GM19043 (cell line): ENCODE data around the gene RASA2.
"Not testable (repeated sequence)": the region's sequence is repeated elsewhere in the genome, so short reads cannot be mapped to it uniquely, and the experiment has no call there.

Experiments
- ATAC-seq: cut with Tn5 transposase; IDR thresholded peaks from one replicate; pipeline ENCODE4 v1.9.1; 2021; ENCODE audit warnings: low read depth; ENCODE audit not compliant: unreplicated experiment

The RASA2 gene

GRCh38 chr3:141628334-141628733 is 141.5 kb downstream of the RASA2 start:
- not testable (repeated sequence) for ATAC-seq

GRCh38 chr3:141628868-141629441 is 142.1 kb downstream of the RASA2 start:
- ATAC-seq: not testable (repeated sequence)

GRCh38 chr3:141629976-141630375 is 143.1 kb downstream of the RASA2 start:
- no peak for ATAC-seq

DNA sequence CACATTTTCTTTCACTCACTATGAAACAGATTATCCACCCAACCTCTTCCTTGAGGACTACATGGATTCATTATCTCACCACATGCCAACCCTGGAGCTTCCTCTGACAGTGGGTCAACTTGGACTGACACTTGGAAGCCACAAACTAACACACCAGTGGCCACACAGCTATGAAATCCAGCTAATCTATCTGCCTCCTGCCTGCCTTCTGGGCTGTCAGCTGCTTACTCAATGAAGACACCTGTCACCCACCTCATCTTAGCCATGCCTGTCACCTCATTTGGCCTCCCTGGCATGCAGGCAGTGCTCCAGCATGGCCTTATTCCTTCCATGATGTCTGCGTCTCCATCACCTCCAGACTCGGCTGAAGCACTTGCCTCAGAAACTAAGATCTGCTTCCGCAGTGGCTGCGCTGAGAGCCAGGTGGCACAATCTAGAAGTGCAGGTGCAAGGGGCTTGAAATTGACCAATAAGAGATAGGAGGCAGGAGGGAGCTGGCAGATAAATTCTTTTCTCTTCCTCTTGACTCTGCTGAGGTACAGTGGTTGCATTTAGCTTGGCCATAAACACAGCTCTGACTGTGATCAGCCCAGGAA is 146.1 kb downstream of the RASA2 start:
- no peak for ATAC-seq

GRCh38 chr3:141642215-141642614 is 155.4 kb downstream of the RASA2 start:
- no peak for ATAC-seq

DNA sequence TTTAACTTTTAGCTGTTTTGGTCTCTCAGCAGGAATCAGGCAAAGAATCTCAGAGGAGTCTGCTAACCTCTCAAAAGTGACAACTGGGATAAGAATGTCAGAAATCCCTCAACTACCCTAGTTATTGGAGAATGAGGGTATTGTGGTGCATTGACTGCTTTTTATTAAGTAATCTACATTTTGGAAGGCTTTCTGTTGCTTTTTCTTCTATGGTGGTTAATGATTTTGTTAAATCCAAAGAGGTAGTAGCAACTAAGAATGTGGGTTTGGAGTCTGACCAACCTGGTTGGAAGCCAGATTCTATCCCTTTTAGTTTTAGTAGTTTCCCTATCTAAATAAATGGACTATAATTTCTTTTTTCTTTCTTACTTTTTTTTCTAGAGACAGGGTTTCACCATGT is 156.6 kb downstream of the RASA2 start:
- no peak for ATAC-seq

GRCh38 chr3:141643796-141644195 is 157.0 kb downstream of the RASA2 start:
- no peak for ATAC-seq

GRCh38 chr3:141644931-141645330 is 158.1 kb downstream of the RASA2 start:
- ATAC-seq: peak; percentile 91

- no peak for ATAC-seq
Observed at GRCh38 chr3:141646760-141647561, 160.1 kb downstream of the RASA2 start.

DNA sequence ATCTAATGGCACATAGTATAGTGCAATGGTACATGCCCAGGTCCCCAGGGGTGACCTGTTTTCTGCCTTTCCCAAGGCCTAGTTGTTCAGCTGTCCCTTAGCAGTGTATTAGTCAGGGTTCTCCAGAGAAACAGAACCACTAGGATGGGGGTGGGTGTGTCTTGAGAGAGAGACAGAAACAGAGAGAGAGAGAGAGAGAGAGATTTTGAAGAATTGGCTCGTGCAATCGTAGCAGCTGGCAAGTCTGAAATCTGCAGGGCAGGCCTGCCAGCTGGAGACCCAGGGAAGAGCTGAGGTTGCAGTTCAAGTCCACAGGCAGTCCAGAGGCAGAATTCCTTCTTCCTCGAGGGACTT is 160.7 kb downstream of the RASA2 start:
- ATAC-seq: no peak

- no peak for ATAC-seq
Observed at GRCh38 chr3:141648055-141648910, 161.5 kb downstream of the RASA2 start.

GRCh38 chr3:141649871-141650270 is 163.0 kb downstream of the RASA2 start:
- ATAC-seq: no peak

GRCh38 chr3:141650783-141651182 is 164.0 kb downstream of the RASA2 start:
- ATAC-seq: no peak

GRCh38 chr3:141651409-141651808 is 164.6 kb downstream of the RASA2 start:
- no peak for ATAC-seq

- no peak for ATAC-seq
Observed at GRCh38 chr3:141652349-141652748, 165.5 kb downstream of the RASA2 start.

DNA sequence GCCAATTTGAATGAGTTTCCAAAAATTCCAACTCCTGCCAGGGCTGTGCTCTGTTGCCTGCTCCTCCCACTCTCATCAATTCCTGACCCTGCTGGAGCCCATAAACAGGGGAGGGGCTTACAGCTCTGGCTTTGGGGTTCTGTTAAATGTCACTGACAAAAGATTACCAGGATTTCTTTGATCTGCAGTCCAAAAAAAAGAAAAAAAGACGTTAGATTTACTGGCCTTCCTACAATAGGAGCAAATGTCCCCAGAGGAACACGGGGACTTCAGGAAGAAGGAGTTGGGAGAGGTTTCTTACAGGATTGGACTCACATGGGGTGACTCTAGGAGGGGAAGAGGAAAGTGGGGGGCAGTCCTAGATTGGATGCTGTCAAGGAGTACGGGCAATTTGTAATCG is 167.0 kb downstream of the RASA2 start:
- no peak for ATAC-seq

GRCh38 chr3:141655801-141656200 is 169.0 kb downstream of the RASA2 start:
- ATAC-seq: no peak

DNA sequence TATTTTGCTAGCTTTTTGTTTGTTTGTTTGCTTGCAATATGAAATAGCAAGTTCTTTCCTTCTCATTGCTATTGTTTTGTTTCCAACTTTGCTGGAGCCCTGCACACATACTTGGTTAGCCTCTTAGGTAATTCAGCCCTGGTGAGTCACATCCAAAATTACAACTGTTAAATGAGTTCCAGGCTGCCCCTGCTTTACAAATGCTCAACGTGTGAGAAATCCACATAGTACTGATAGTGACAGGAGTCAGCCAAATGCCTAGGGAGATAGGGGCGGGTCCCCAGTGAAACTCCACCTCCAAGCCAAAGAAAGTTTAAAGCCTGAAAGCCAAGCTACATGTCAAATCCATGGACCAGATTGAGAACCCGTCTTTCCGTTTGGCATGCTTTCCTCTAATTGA is 169.9 kb downstream of the RASA2 start:
- no peak for ATAC-seq

DNA sequence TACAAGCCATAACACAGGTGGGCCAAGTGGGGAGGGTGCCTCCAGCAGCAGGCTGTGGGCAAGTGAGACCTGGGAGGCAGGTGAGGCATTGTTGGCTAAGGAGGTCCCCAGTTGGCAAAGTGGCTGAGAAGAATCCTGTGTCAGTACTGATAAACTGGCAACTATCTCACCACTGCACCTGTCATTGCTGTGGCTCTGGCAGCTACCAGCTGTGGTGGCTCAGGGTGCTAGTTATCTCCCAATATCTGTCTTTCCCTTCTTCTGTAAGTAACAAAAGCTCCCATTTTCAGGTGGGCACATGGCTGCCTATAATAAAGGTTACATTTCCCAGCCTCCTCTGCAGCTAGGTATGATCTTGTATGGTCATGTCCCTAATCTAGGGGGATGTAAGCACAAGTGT is 170.7 kb downstream of the RASA2 start:
- ATAC-seq: no peak

DNA sequence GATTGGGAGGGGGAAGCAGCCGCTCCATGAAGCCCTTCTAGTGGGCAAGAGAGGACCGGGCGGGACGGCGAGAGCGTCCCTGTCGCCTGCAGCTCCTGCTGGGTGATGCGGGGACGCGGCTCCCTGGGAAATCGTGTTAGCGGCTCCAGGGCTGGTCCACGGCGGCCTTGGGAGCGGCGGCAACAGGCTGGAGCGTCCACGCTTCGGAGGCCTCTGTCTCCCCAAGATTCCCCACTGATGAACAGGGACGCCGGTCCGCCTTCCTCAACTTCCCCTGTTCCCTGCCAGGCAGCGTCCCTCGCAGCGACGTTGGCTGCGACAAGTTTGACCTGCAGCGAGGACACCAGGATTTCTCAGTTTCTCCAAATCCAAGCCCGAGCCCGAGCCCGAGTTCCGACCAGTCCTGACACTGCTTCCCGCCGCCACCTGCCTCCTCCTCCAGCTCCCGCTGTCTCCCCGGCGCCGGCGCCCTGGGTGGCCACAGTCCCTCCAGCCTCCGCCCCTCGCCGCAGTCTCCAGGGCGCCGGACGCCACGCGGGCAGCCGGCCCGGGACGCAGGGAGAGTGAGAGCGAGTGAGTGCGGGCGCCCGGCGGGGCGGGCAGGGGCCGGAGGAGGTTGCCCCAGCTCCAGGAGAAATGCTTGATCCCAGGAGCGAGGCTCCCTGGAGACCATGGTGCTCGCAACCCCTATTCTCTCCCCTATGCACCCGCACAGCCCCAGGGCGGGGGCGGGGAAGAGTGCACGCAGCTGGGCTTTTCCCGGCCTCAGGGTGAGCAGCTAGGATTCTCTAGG is 173.2 kb downstream of the RASA2 start:
- ATAC-seq: no peak
